Measurements from ENCODE around the gene NPW.

Gene NPW

DNA sequence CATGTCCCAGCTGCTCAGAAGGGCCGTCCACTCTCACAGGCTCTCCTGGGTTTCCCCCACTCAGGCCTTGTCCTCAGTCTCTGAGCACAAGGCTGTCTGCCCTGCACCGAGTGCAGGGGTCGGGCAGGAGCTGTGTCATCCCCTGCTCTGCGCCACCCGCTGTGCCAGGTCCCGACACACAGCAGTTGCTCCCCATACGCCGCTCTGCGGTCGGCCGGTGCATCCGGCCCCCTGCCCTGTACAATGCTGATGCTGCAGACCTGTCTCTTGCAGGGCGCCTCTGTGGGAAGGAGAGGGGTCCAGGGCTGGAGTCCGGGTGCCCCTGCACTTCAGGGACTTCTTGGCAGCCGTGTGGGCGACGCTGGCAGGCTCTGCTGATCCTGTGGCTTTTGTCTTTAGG lies 34.3 kb downstream of the NPW start:
- no peak for DNase-seq (ENCODE audit: low read depth)

DNA sequence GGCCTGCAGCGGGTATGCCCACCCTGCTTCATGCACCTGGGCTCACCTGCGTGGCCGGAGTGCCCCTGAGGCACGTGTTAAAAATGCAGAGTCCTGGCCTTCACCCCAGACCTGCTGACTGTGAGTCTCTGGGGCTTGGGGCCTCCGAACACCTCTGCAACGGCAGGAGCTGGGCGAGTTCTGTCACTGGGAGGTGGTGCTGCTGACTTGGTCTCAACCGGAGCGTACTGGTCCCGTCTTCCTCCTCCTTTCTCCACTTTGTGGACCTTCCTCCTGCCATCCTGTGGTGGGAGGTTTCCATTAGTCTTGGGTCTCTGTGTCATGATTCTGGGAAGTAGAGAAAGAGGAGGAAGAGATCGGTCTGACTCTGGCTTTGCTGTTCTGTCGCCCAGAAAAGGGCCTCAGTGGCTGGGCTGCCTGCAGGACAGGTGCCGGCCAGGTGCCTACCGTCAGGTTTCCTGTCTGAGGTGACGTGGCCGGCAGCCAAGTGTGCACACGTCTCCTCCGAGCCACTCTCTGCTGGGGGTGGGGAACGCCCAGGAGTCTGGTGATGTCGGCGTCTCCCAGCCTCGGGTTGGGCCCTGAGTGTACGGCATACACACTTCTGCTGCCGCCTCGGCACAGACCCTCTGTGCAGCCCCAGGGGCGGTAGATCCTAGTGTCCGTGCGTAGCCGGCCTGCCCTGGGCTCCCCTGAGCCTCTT lies 35.1 kb downstream of the NPW start:
- no peak for DNase-seq (ENCODE audit: low read depth)

DNA sequence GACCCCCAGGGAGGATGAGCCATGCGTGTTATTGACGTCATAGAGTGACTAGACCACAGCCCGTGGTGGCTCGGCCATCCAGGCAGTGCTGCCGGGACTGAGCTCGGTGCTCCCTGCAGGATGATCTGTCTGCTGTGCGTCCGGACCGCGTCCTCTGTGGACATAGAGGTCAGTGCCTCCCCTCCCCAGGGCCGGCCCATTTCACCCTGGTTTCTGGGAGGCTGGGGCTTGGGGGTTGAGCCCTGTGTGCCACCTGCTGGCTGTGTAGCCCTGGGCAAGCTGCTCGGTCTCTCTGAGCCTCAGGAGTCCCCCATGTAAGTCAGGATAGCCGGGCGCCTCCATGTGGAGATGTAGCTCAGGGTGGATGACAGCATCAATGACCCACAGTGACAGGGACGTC lies 36.5 kb downstream of the NPW start:
- no peak for DNase-seq (ENCODE audit: low read depth)

GRCh38 chr16:2056681-2057407 lies 37.3 kb downstream of the NPW start:
- DNase-seq (ENCODE audit: low read depth), result no peak

- DNase-seq (ENCODE audit: low read depth), result no peak
Measured at GRCh38 chr16:2057438-2057837, 37.9 kb downstream of the NPW start.

- DNase-seq (ENCODE audit: low read depth), result no peak
Measured at GRCh38 chr16:2058420-2058819, 38.8 kb downstream of the NPW start.

DNA sequence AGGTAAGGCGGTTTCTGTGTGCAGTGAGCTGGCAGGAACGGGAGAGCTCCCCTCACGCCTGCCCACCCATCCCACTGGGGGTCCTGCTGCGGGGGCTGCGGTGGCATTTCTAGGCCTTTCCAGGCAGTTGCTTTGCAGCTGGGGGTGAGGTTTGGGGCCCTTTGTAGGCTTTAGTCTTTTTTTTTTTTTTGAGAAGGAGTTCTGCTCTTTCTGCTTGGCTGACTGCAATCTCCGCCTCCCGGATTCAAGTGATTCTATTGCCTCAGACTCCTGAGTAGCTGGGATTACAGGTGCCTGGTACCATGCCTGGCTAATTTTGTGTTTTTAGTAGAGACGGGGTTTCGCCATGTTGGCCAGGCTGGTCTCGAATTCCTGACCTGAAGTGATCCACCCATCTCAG lies 39.3 kb downstream of the NPW start:
- no peak for DNase-seq (ENCODE audit: low read depth)

- no peak for DNase-seq (ENCODE audit: low read depth)
Measured at GRCh38 chr16:2060346-2060745, 40.8 kb downstream of the NPW start.

DNA sequence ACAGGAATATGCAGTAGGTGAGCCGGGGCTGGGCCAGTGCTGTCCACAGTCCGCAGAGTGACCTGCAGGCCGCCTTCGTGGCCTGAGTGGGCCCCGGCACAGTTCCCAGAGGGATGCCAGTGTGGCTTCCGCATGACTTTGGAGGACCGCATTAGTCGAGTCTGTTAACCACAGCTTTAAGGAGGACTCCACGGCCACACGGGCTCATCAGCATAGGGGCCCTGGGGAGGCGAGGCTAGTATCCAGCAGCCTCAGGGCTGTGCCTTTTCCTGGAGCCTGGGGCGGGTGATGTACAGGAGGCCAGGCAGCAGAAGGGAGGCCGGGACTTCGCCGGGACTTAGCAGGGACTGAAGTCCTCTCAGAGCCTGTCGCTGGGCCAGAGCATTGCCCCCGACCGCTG lies 41.4 kb downstream of the NPW start:
- no peak for DNase-seq (ENCODE audit: low read depth)

DNA sequence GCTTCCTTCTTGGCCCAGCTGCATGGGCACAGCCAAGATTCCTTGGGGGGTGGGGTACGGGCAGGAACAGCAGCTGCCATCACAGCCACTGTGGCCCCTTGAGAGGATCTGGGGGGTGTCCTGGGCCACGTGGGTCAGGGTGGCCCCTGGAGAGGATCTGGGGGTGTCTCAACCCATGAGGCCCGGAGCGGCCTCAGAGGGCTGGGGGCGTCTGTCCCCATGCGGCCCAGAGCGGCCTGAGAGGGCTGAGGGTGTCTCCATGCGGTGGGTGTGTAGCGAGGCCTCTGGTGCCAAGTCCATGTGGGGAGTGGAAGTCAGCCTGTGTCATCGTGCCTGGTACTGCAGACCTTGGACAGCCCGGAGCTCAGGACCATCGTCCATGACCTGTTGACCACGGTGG lies 41.9 kb downstream of the NPW start:
- DNase-seq (ENCODE audit: low read depth), result no peak

DNA sequence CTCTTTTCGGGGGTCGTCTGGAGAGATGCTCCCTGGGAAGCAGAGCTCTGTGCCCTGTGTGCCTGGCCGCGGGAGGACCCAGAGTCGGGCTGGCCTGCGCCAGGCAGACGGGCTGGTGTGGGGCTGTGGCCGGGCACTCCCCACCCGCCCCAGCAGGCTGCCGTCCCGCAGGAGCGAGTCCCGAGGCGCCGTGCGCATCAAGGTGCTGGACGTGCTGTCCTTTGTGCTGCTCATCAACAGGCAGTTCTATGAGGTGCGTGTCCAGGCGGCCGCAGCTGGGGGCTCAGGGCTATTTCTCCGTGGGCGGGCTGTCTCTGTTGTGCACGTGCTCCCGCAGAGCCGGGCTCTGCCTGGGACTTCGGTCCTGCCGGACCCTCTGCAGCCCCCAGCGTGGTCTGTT lies 43.2 kb downstream of the NPW start:
- no peak for DNase-seq (ENCODE audit: low read depth)

GRCh38 chr16:2063861-2064260 lies 44.3 kb downstream of the NPW start:
- DNase-seq (ENCODE audit: low read depth), result no peak

GRCh38 chr16:2064368-2064945 lies 44.9 kb downstream of the NPW start:
- no peak for DNase-seq (ENCODE audit: low read depth)

DNA sequence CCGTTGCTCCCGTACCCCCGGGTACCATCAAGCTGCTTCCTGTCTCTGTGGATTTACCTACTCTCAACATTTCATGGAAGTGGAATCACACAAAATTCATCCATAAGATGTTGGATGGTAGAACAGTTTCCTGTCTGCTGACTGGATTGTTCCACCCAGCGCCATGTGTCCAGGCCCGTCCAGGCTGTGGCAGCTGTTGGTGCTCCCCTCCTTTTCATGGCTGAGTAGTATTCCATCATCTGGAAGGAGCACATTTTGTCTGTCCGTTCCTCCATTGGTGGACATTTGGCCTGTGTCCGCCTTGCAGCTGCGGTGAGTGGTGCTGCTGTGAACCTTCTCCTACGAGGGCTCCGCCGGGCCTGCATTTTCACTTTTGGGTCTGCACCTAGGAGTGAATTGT lies 46.6 kb downstream of the NPW start:
- no peak for DNase-seq (ENCODE audit: low read depth)

All from T follicular helper cell (primary cell).